ENCODE measurements around the gene KRTAP3-1. TPM values are rescaled to one million over a fixed set of nuclear protein-coding genes. Genes with fewer than 3 reads are reported as not detected.
"Not testable (repeated sequence)": the region's sequence is repeated elsewhere in the genome, so short reads cannot be mapped to it uniquely, and the experiment has no call there.

KRTAP3-1 gene
- total and polyA plus RNA-seq, 8 donors, result not detected

DNA sequence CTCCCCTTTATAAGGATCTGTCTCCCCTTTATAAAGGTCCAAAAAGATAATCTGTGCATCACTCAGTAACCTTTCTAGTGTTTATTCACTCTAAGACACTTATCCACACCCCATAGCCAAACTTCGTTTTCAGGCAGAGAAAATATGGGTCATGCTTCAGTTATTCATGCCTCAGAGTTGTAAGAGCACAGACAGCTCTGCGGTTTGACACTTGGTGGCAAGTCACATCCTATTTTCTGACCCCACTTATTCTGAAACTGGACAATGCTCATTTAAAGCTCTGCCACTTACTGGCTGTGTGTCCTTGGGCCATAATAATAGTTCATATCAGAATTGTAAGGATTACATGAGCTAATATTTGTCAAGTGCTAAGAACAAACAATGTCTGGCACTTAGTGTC, 40.2 kb upstream of the KRTAP3-1 start:
- intact Hi-C loops (cut with DNase I), result no loop called here
- Histone ChIP-seq H3K4me3 (no peak overlapping the region), H3K27me3 (peaks cover 3 to 39% of the 10 kb centered on the region in 2 donors), H3K9me3 (peaks cover 0 to 1% of the 10 kb centered on the region in 2 donors), H3K27ac (no peak overlapping the region), H3K4me1 (no peaks in the 10 kb centered on the region), H3K36me3 (no peaks in the 10 kb centered on the region)
- TF ChIP-seq, protein P1, sequence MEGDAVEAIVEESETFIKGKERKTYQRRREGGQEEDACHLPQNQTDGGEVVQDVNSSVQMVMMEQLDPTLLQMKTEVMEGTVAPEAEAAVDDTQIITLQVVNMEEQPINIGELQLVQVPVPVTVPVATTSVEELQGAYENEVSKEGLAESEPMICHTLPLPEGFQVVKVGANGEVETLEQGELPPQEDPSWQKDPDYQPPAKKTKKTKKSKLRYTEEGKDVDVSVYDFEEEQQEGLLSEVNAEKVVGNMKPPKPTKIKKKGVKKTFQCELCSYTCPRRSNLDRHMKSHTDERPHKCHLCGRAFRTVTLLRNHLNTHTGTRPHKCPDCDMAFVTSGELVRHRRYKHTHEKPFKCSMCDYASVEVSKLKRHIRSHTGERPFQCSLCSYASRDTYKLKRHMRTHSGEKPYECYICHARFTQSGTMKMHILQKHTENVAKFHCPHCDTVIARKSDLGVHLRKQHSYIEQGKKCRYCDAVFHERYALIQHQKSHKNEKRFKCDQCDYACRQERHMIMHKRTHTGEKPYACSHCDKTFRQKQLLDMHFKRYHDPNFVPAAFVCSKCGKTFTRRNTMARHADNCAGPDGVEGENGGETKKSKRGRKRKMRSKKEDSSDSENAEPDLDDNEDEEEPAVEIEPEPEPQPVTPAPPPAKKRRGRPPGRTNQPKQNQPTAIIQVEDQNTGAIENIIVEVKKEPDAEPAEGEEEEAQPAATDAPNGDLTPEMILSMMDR (IDR thresholded peaks at IDR 0.05), result no peak
- DNase-seq (no peak), ATAC-seq (no peak)

- H3K36me3 ChIP-seq, result no peaks in the 10 kb centered on the region
- H3K27me3 ChIP-seq, result peaks cover 3 to 39% of the 10 kb centered on the region in 2 donors
- intact Hi-C loops (cut with DNase I), result no loop called here
- no peaks in the 10 kb centered on the region for H3K4me1 ChIP-seq
- no peak for DNase-seq
- TF ChIP-seq, protein P1 (IDR thresholded peaks at IDR 0.05), result no peak
- no peak for ATAC-seq
- H3K9me3 ChIP-seq, result peaks cover 0 to 3% of the 10 kb centered on the region in 2 donors
- no peak overlapping the region for H3K4me3 ChIP-seq
- H3K27ac ChIP-seq, result no peak overlapping the region
These were observed 39.5 kb upstream of the KRTAP3-1 start for GRCh38 chr17:41048441-41048840.

GRCh38 chr17:41046735-41047465, 38.0 kb upstream of the KRTAP3-1 start, which contains the start of gene KRTAP2-1:
KRTAP2-1 (minus strand) TSS chr17:41047316; CDS start chr17:41047267, 49 bp downstream.
- ATAC-seq; H3K36me3 ChIP-seq; DNase-seq; H3K4me3 ChIP-seq; H3K9me3 ChIP-seq; H3K4me1 ChIP-seq; H3K27ac ChIP-seq; intact Hi-C loops (cut with DNase I): not testable (repeated sequence)
- peaks cover 3 to 39% of the 10 kb centered on the region in 2 donors for H3K27me3 ChIP-seq

DNA sequence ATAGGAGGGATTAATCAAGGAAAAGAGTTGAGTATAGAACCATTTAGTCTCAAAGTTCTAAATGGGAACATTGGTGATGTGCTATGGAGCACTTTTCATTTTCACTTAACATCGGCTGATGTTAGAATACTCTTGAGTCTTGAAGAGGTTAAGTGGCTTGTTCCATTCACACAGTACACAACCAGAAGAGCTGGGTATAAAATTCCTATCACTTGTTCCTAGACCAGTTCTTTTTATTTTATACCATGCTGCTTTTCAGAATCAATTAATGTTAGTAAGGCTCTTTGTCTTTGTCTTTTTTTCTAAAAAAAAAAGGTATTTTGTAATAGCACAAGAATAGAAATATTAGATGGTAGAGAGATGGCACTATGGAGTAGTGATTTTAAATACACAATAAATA, 34.0 kb upstream of the KRTAP3-1 start:
- H3K27ac ChIP-seq, result no peak overlapping the region
- ATAC-seq (no peak), DNase-seq (no peak)
- intact Hi-C loops (cut with DNase I), result no loop called here
- H3K36me3 ChIP-seq, result no peaks in the 10 kb centered on the region
- H3K4me1 ChIP-seq, result no peaks in the 10 kb centered on the region
- H3K9me3 ChIP-seq, result peaks cover 0 to 3% of the 10 kb centered on the region in 2 donors
- H3K27me3 ChIP-seq, result peaks cover 3 to 19% of the 10 kb centered on the region in 2 donors
- no peak overlapping the region for H3K4me3 ChIP-seq
- TF ChIP-seq, protein P1 (IDR thresholded peaks at IDR 0.05), result no peak

DNA sequence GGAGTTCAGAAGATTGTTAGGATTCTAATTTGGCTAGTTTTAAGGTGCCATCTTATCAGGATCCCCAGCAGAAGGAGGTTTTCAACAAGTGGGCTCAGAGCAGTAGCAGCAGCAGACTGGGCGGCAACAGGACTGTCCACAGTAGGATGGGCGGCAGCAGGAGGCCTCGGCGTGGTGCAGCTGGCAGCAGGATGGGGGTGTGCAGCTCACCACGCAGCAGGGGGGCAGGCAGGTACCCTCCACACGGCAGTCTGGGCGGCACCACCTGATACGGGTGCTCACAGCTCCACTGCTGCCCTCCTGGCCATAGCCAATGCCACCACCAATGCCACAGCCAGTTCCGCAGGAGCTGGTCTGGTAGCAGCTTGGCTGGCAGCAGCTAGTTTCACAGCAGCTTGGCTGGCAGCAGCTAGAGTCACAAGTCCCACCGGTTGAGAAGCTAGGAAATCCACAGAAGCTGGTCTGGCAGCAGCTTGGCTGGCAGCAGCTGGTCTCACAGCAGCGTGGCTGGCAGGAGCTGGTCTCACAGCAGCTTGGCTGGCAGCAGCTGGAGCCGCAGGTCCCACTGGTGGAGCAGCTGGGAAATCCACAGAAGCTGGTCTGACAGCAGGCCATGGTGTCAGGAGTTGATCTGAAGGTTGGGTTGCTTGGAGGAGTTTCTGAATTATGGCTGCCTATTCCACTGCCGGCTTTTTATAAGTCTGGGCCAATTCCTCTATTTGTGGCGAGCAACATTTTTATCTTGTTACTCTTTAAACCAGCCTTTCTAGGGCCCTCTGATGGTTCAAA, 32.0 kb upstream of the KRTAP3-1 start, which contains the start of gene KRTAP1-1:
Gene KRTAP1-1, minus strand, starts transcription at position 668 of the 789 bp plus-strand sequence. Its CDS starts 53 bp downstream, at position 615.
- H3K4me1 ChIP-seq; ATAC-seq; H3K9me3 ChIP-seq; H3K4me3 ChIP-seq; H3K36me3 ChIP-seq; H3K27ac ChIP-seq; intact Hi-C loops (cut with DNase I); H3K27me3 ChIP-seq: not testable (repeated sequence)
- peak in 1 of 4 donors; percentile 65 for DNase-seq

- no peaks in the 10 kb centered on the region for H3K36me3 ChIP-seq
- ATAC-seq, result no peak
- TF ChIP-seq, protein P1 (IDR thresholded peaks at IDR 0.05), result no peak
- H3K9me3 ChIP-seq, result no peaks in the 10 kb centered on the region
- H3K4me3 ChIP-seq, result no peak overlapping the region
- H3K4me1 ChIP-seq, result no peaks in the 10 kb centered on the region
- H3K27me3 ChIP-seq, result no peaks in the 10 kb centered on the region
- intact Hi-C loops (cut with DNase I), result no loop called here
- no peak for DNase-seq
- no peak overlapping the region for H3K27ac ChIP-seq
These were observed 29.0 kb upstream of the KRTAP3-1 start for GRCh38 chr17:41037853-41038350.

DNA sequence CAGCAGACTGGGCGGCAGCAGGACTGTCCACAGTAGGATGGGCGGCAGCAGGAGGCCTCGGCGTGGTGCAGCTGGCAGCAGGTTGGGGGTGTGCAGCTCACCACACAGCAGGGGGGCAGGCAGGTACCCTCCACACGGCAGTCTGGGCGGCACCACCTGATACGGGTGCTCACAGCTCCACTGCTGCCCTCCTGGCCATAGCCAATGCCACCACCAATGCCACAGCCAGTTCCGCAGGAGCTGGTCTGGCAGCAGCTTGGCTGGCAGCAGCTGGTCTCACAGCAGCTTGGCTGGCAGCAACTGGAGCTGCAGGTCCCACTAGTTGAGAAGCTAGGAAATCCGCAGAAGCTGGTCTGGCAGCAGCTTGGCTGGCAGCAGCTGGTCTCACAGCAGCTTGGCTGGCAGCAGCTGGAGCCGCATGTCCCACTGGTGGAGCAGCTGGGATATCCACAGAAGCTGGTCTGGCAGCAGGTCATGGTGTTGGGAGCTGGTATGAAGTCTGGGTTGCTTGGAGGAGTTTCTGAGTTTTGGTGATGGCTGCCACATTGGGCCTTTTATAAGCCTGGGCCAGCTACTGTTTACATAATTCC, 25.5 kb upstream of the KRTAP3-1 start, which contains the start of gene KRTAP1-3:
Gene KRTAP1-3, minus strand, starts transcription at position 529 of the 590 bp plus-strand sequence. Its CDS starts 53 bp downstream, at position 476.
- H3K9me3 ChIP-seq; H3K4me3 ChIP-seq; ATAC-seq; H3K36me3 ChIP-seq; intact Hi-C loops (cut with DNase I); DNase-seq; H3K4me1 ChIP-seq; H3K27ac ChIP-seq: not testable (repeated sequence)
- peaks cover 0 to 17% of the 10 kb centered on the region in 2 donors for H3K27me3 ChIP-seq

Measured in left lung (tissue), 10 donors.